GM19452 (cell line): ENCODE results near the gene MEGF6.

ENCODE experiments used
- ATAC-seq: cut with Tn5 transposase; IDR thresholded peaks from one replicate; pipeline ENCODE4 v1.9.1; 2021; ENCODE audit not compliant: unreplicated experiment

The MEGF6 gene

GRCh38 chr1:3444736-3445135 is 166.6 kb downstream of the MEGF6 start:
- ATAC-seq: no peak

- no peak for ATAC-seq
Measured at GRCh38 chr1:3444298-3444697, 167.0 kb downstream of the MEGF6 start.

DNA sequence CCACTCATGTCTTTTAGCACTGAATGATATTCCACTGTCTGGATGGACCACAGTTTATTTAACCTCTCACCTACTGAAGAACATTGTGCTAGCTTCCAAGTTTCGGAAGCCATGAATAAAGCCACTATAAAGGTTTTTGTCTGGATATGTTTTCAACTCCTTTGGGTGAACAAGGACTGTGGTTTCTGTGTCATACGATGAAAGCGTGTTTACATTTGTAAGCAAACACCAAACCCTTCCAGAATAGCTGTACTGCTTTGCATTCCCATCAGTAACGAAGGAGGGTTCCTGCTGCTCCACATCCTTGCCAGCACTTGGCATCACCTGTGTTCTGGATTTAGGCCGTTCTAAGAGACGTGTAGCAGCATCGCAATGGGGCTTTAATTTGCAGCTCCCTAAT is 167.5 kb downstream of the MEGF6 start:
- no peak for ATAC-seq

GRCh38 chr1:3442901-3443300 is 168.4 kb downstream of the MEGF6 start:
- ATAC-seq: no peak

GRCh38 chr1:3442331-3442730 is 169.0 kb downstream of the MEGF6 start:
- ATAC-seq: no peak

- no peak for ATAC-seq
Measured at GRCh38 chr1:3441880-3442279, 169.4 kb downstream of the MEGF6 start.

DNA sequence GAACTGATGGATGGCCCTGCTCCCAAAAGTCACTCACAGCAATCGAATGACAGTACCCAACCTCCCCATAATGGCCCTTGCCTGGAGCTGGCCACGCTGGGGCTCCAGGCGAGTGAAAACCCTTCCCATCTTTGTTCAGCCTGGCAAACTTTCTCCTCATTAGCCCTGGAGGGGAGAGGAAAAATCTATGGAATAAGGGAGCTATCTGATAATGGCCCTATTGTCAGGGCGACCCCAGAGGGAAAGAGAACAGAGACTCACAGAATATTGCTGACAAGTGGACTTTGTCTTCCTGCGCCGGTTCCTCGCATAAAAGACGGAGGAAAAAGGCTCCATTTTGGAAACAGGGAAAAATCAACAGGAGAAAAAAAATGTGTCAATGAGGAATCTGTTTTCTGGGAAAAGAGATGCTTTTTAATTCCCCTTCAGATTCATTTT is 169.9 kb downstream of the MEGF6 start:
- no peak for ATAC-seq

GRCh38 chr1:3440711-3441409 is 170.4 kb downstream of the MEGF6 start:
- no peak for ATAC-seq

DNA sequence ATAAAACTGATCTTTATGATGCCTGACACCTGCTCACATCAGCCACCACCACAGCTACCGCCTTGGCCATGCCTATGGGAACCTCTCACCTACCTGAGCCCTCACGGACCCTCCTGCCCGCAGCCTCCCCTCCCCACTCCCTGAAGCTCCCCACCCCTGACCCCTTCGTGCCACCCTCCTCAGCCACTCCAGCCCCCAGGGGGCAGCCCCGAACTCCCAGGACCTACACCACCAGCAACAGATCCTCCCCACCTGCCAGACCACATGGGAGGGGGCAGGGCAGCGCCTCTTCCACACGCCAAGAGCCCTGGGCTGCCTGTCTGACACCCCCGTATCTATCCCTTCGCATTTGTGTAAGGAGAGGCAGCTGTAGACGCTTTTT is 171.0 kb downstream of the MEGF6 start:
- ATAC-seq: no peak
